Mucosa of descending colon (tissue), 3 donors: ENCODE measurements around the gene MTUS2. TPM values are rescaled to one million over a fixed set of nuclear protein-coding genes. Genes with fewer than 3 reads are reported as not detected.

Experiments
- ATAC-seq: fragments of 200-7000 bp; cut with Tn5 transposase; one replicate; pipeline ENCODE4 v1.9.1; 2020; ENCODE audit warnings: mild to moderate bottlenecking, moderate library complexity
- DNase-seq, 3 donors: peaks; one replicate each; pipeline ENCODE4 v3.0.0-alpha.2; 2020
- H3K36me3 ChIP-seq: fragments of 200-600 bp; one replicate; pipeline ENCODE4 v1.8.0; 2021; ENCODE audit warnings: low read depth, mild to moderate bottlenecking
- H3K4me1 ChIP-seq: fragments of 200-600 bp; one replicate; pipeline ENCODE4 v1.8.0; 2021; ENCODE audit warnings: low read depth, mild to moderate bottlenecking
- H3K4me3 ChIP-seq: fragments of 200-600 bp; one replicate; pipeline ENCODE4 v1.8.0; 2021; ENCODE audit warnings: mild to moderate bottlenecking
- H3K9me3 ChIP-seq: fragments of 200-600 bp; one replicate; pipeline ENCODE4 v1.8.0; 2021; ENCODE audit warnings: mild to moderate bottlenecking
- CTCF ChIP-seq: fragments of 200-600 bp; IDR thresholded peaks from one replicate; pipeline ENCODE4 v1.8.0; 2022; ENCODE audit warnings: antibody characterized with exemption, mild to moderate bottlenecking
- intact Hi-C, 2 donors: fragments of 100-400 bp; cut with DNase I in 1 of 2; cut with micrococcal nuclease in 1 of 2; formaldehyde crosslinking; loops; one replicate each; pipeline versions ENCODE4 v1.11.0 to v1.11.1; 2022; cut with DNase I, micrococcal nuclease
- total RNA-seq, 3 donors: library from RNA; stranded (reverse); fragmentation: NEBNext Ultra II Directional in 2 of 3; extraction: Animal tissue kit (Norgen Biotek cat#: 25700) in 2 of 3; gene quantifications; one replicate each; pipeline versions ENCODE4 v1.2.1 to v1.2.4, GENCODE V29; 2021 to 2023
- donor health status: DM: no; HTN: no; CAD: no; lungs with moderate emphysema.
- donor health status: DM: no; HTN: no; CAD: no.
- donor health status: DM: no; HTN: yes; CAD: no.

Gene MTUS2
- total RNA-seq, 3 donors from 2014 or later, result 0.09 to 0.85 (median 0.60) TPM

- Histone ChIP-seq H3K9me3 (no peaks in the 10 kb centered on the region), H3K4me3 (no peak overlapping the region), H3K4me1 (no peaks in the 10 kb centered on the region), H3K36me3 (no peaks in the 10 kb centered on the region)
- ATAC-seq, result no peak
- no peak for DNase-seq
- intact Hi-C loops, result no loop called here
- no peak for TF ChIP-seq CTCF
Measured at GRCh38 chr13:29457299-29457698, 637.2 kb downstream of the MTUS2 start.

GRCh38 chr13:29458419-29458818 lies 638.3 kb downstream of the MTUS2 start:
- ATAC-seq, result no peak

GRCh38 chr13:29459813-29460355 lies 639.7 kb downstream of the MTUS2 start:
- Histone ChIP-seq H3K9me3 (no peaks in the 10 kb centered on the region), H3K4me3 (no peak overlapping the region), H3K36me3 (no peaks in the 10 kb centered on the region), H3K4me1 (no peaks in the 10 kb centered on the region)
- ATAC-seq, result no peak
- TF ChIP-seq CTCF, result no peak
- intact Hi-C loops, result no loop called here
- no peak for DNase-seq

More at GRCh38 chr13:29458419-29458818, 638.3 kb downstream of the MTUS2 start:
- no peak for DNase-seq
- no peaks in the 10 kb centered on the region for H3K36me3 ChIP-seq
- TF ChIP-seq CTCF, result no peak
- intact Hi-C loops, result no loop called here
- no peaks in the 10 kb centered on the region for H3K4me1 ChIP-seq
- H3K9me3 ChIP-seq, result no peaks in the 10 kb centered on the region
- no peak overlapping the region for H3K4me3 ChIP-seq

- ATAC-seq, result no peak
- Histone ChIP-seq H3K4me3 (no peak overlapping the region), H3K36me3 (no peaks in the 10 kb centered on the region), H3K9me3 (no peaks in the 10 kb centered on the region), H3K4me1 (no peaks in the 10 kb centered on the region)
- no peak for DNase-seq
- no peak for TF ChIP-seq CTCF
- intact Hi-C loops, result no loop called here
Measured at GRCh38 chr13:29464105-29464679, 644.1 kb downstream of the MTUS2 start.

GRCh38 chr13:29465741-29466293 lies 645.7 kb downstream of the MTUS2 start:
- Histone ChIP-seq H3K4me1 (no peaks in the 10 kb centered on the region), H3K36me3 (no peaks in the 10 kb centered on the region), H3K9me3 (no peaks in the 10 kb centered on the region), H3K4me3 (no peak overlapping the region)
- intact Hi-C loops, result no loop called here
- no peak for ATAC-seq
- no peak for TF ChIP-seq CTCF
- DNase-seq, result peak in 1 of 3 donors; percentile 15
